HG03097 (cell line): ENCODE data around the gene LARGE1.

Experiments
- ATAC-seq: cut with Tn5 transposase; IDR thresholded peaks from one replicate; pipeline ENCODE4 v1.9.1; 2021; ENCODE audit not compliant: unreplicated experiment, low FRiP score

The LARGE1 gene

GRCh38 chr22:33914699-33915098, 5.6 kb downstream of the LARGE1 start:
- no peak for ATAC-seq

- ATAC-seq, result no peak
Observed at GRCh38 chr22:33914131-33914530, 6.1 kb downstream of the LARGE1 start.

- no peak for ATAC-seq
Observed at GRCh38 chr22:33913188-33913587, 7.1 kb downstream of the LARGE1 start.

- ATAC-seq, result no peak
Observed at GRCh38 chr22:33909911-33910310, 10.4 kb downstream of the LARGE1 start.

GRCh38 chr22:33909075-33909458, 11.2 kb downstream of the LARGE1 start:
- no peak for ATAC-seq

GRCh38 chr22:33908171-33909074, 11.9 kb downstream of the LARGE1 start:
- ATAC-seq, result no peak

- no peak for ATAC-seq
Observed at GRCh38 chr22:33906954-33907353, 13.3 kb downstream of the LARGE1 start.

GRCh38 chr22:33906475-33906874, 13.8 kb downstream of the LARGE1 start:
- no peak for ATAC-seq

- ATAC-seq, result no peak
Observed at GRCh38 chr22:33903012-33903411, 17.3 kb downstream of the LARGE1 start.

- no peak for ATAC-seq
Observed at GRCh38 chr22:33902073-33902472, 18.2 kb downstream of the LARGE1 start.

GRCh38 chr22:33898121-33898520, 22.2 kb downstream of the LARGE1 start:
- no peak for ATAC-seq

- no peak for ATAC-seq
Observed at GRCh38 chr22:33897448-33897835, 22.8 kb downstream of the LARGE1 start.

GRCh38 chr22:33896575-33897447, 23.5 kb downstream of the LARGE1 start:
- ATAC-seq, result no peak

- no peak for ATAC-seq
Observed at GRCh38 chr22:33896154-33896553, 24.1 kb downstream of the LARGE1 start.

- ATAC-seq, result no peak
Observed at GRCh38 chr22:33895444-33895843, 24.8 kb downstream of the LARGE1 start.

GRCh38 chr22:33894515-33894914, 25.8 kb downstream of the LARGE1 start:
- no peak for ATAC-seq

GRCh38 chr22:33894036-33894435, 26.2 kb downstream of the LARGE1 start:
- no peak for ATAC-seq

GRCh38 chr22:33893512-33893911, 26.8 kb downstream of the LARGE1 start:
- ATAC-seq, result no peak

GRCh38 chr22:33891992-33892391, 28.3 kb downstream of the LARGE1 start:
- ATAC-seq, result no peak

GRCh38 chr22:33891455-33891854, 28.8 kb downstream of the LARGE1 start:
- no peak for ATAC-seq

- no peak for ATAC-seq
Observed at GRCh38 chr22:33889748-33890147, 30.5 kb downstream of the LARGE1 start.

- no peak for ATAC-seq
Observed at GRCh38 chr22:33888821-33889220, 31.5 kb downstream of the LARGE1 start.
